Astrocyte of the spinal cord (primary cell): ENCODE data around the gene FOXQ1.
"Not testable (repeated sequence)": the region's sequence is repeated elsewhere in the genome, so short reads cannot be mapped to it uniquely, and the experiment has no call there.

Source experiments
- DNase-seq: peaks from one replicate; pipeline ENCODE4 v3.0.0; 2011; ENCODE audit warnings: low read depth, low spot score
- H3K4me3 ChIP-seq: 2 replicates; pipeline ENCODE4 v1.5.1; 2011; ENCODE audit warnings: low read depth, mild to moderate bottlenecking, low read length, moderate library complexity
- CTCF ChIP-seq: IDR thresholded peaks from 2 replicates; pipeline ENCODE4 v1.5.1; 2012; ENCODE audit warnings: low read depth, mild to moderate bottlenecking, low read length, inconsistent platforms
- in situ Hi-C: cut with HindIII; loops from 2 replicates; pipeline ENCODE4 v1.10.0; 2017; ENCODE audit warnings: low sequenced_read_pairs

The FOXQ1 gene

GRCh38 chr6:1348675-1349074 is 36.8 kb downstream of the FOXQ1 start:
- peak; percentile 15 for DNase-seq
- in situ Hi-C loops: no loop called here
- TF ChIP-seq CTCF: no peak
- no peak overlapping the region for H3K4me3 ChIP-seq

- no peak for TF ChIP-seq CTCF
- no peak overlapping the region for H3K4me3 ChIP-seq
- in situ Hi-C loops: no loop called here
- no peak for DNase-seq
Measured at GRCh38 chr6:1349655-1350054, 37.8 kb downstream of the FOXQ1 start.

GRCh38 chr6:1351381-1352008 is 39.6 kb downstream of the FOXQ1 start:
- H3K4me3 ChIP-seq: no peak overlapping the region
- DNase-seq: no peak
- no peak for TF ChIP-seq CTCF
- in situ Hi-C loops: no loop called here

- in situ Hi-C loops, DNase-seq, H3K4me3 ChIP-seq: not testable (repeated sequence)
Measured at GRCh38 chr6:1355068-1355467, 43.2 kb downstream of the FOXQ1 start.

GRCh38 chr6:1361717-1362116 is 49.8 kb downstream of the FOXQ1 start:
- H3K4me3 ChIP-seq, DNase-seq, in situ Hi-C loops: not testable (repeated sequence)

- no peak for TF ChIP-seq CTCF
- no peak for DNase-seq
- H3K4me3 ChIP-seq: no peak overlapping the region
- in situ Hi-C loops: no loop called here
Measured at GRCh38 chr6:1362643-1363042, 50.7 kb downstream of the FOXQ1 start.

GRCh38 chr6:1363298-1363697 is 51.4 kb downstream of the FOXQ1 start:
- TF ChIP-seq CTCF: no peak
- H3K4me3 ChIP-seq: no peak overlapping the region
- in situ Hi-C loops: no loop called here
- no peak for DNase-seq
